Hematopoietic multipotent progenitor cell treated with erythropoietin and hydrocortisone succinate and interleukin-3 and kit ligand, for 17 days (in vitro differentiated cells): Measurements from ENCODE around the gene CTDSPL.
"Not testable (repeated sequence)": the region's sequence is repeated elsewhere in the genome, so short reads cannot be mapped to it uniquely, and the experiment has no call there.

ENCODE experiments used
- DNase-seq: peaks from one replicate; pipeline ENCODE4 v3.0.0-alpha.2; 2015; ENCODE audit warnings: low spot score

The CTDSPL gene

GRCh38 chr3:37968199-37968598 is 106.5 kb downstream of the CTDSPL start:
- no peak for DNase-seq

GRCh38 chr3:37968813-37969595 is 107.3 kb downstream of the CTDSPL start:
- no peak for DNase-seq

GRCh38 chr3:37969596-37970100 is 108.0 kb downstream of the CTDSPL start:
- DNase-seq: no peak

GRCh38 chr3:37970802-37971201 is 109.1 kb downstream of the CTDSPL start:
- DNase-seq: no peak

- no peak for DNase-seq
Measured at GRCh38 chr3:37971467-37971866, 109.8 kb downstream of the CTDSPL start.

- DNase-seq: not testable (repeated sequence)
Measured at GRCh38 chr3:37972056-37972455, 110.4 kb downstream of the CTDSPL start.

- DNase-seq: no peak
Measured at GRCh38 chr3:37973246-37974054, 111.8 kb downstream of the CTDSPL start.

GRCh38 chr3:37974121-37975083 is 112.7 kb downstream of the CTDSPL start:
- DNase-seq: peak; percentile 70

GRCh38 chr3:37979541-37980461 is 118.1 kb downstream of the CTDSPL start:
- no peak for DNase-seq

- no peak for DNase-seq
Measured at GRCh38 chr3:37980462-37981347, 119.0 kb downstream of the CTDSPL start.

- DNase-seq: no peak
Measured at GRCh38 chr3:37981348-37981664, 119.6 kb downstream of the CTDSPL start.

GRCh38 chr3:37982331-37982730 is 120.7 kb downstream of the CTDSPL start:
- DNase-seq: no peak

- DNase-seq: no peak
Measured at GRCh38 chr3:37984051-37984450, 122.4 kb downstream of the CTDSPL start.

- no peak for DNase-seq
Measured at GRCh38 chr3:37984596-37984995, 122.9 kb downstream of the CTDSPL start.

- DNase-seq: no peak
Measured at GRCh38 chr3:37985637-37986320, 124.1 kb downstream of the CTDSPL start.

GRCh38 chr3:37986479-37987314 is 125.0 kb downstream of the CTDSPL start:
- DNase-seq: no peak

GRCh38 chr3:37987315-37987697 is 125.6 kb downstream of the CTDSPL start:
- DNase-seq: no peak

- DNase-seq: no peak
Measured at GRCh38 chr3:37987751-37988179, 126.1 kb downstream of the CTDSPL start.
